Endothelial cell of umbilical vein (primary cell): ENCODE results near the gene TMEM108. TPM values are rescaled to one million over a fixed set of nuclear protein-coding genes. Genes with fewer than 3 reads are reported as not detected.

Experiments used
- BruUV-seq: library from RNA; stranded (reverse); fragments of 400-500 nt; replicated peaks from 2 replicates; lab custom pipeline; 2021; lab: Mats Ljungman, UMichigan
- CTCF ChIA-PET: fragments of 300-600, 350-600 bp; sonication (Branson Sonifier 250); formaldehyde crosslinking; loops from one replicate; lab custom pipeline; 2021; ENCODE audit warnings: antibody characterized with exemption, inconsistent platforms; lab: Charles Lee
- POLR2A ChIA-PET: fragments of 300-600, 350-600 bp; sonication (Branson Sonifier 250); formaldehyde crosslinking; loops from one replicate; lab custom pipeline; 2021; ENCODE audit warnings: antibody characterized with exemption, inconsistent platforms; lab: Charles Lee
- DNase-seq: peaks from one replicate; pipeline ENCODE4 v3.0.0-alpha.2; 2011; ENCODE audit warnings: low read depth, low spot score
- FAIRE-seq: peaks from 2 replicates; lab custom pipeline; 2011; peaks lifted over from hg19 to GRCh38; lab: Jason Lieb, UNC
- H2AFZ ChIP-seq: 2 replicates; pipeline ENCODE4 v1.6.0; 2012; ENCODE audit warnings: low read depth, low read length, control low read depth, inconsistent platforms
- H3K27ac ChIP-seq: 2 replicates; pipeline ENCODE4 v1.5.1; 2011; ENCODE audit warnings: low read depth, mild to moderate bottlenecking, control low read depth, low read length, moderate library complexity; ENCODE audit not compliant: insufficient read depth
- H3K27me3 ChIP-seq, 2 experiments: 2 replicates each; pipeline versions ENCODE4 v1.6.0 to v1.6.1; 2011; ENCODE audit warnings: low read length in 2 of 2, mixed read lengths in 1 of 2; ENCODE audit not compliant: control insufficient read depth in 2 of 2, insufficient read depth in 2 of 2
- H3K36me3 ChIP-seq, 2 experiments: 2 replicates in 1 of 2; 3 replicates in 1 of 2; pipeline ENCODE4 v1.5.1; 2011; ENCODE audit warnings: low read length in 2 of 2, mild to moderate bottlenecking in 1 of 2, moderate library complexity in 1 of 2; ENCODE audit not compliant: control insufficient read depth in 2 of 2, insufficient read depth in 2 of 2; ENCODE audit errors: extremely low read depth in 1 of 2
- H3K4me1 ChIP-seq: 3 replicates; pipeline ENCODE4 v1.5.1; 2011; ENCODE audit warnings: mild to moderate bottlenecking, low read length; ENCODE audit not compliant: control insufficient read depth, insufficient read depth; ENCODE audit errors: extremely low read depth
- H3K4me2 ChIP-seq: 2 replicates; pipeline ENCODE4 v1.6.1; 2011; ENCODE audit warnings: low read length, control low read depth, mixed read lengths; ENCODE audit not compliant: insufficient read depth
- H3K4me3 ChIP-seq, 3 experiments: fragments of 200-600 bp in 1 of 3; sonication (generic), shearing (Covaris generic) in 1 of 3; replicated peaks in 1 of 3; 2 replicates each; pipeline ENCODE4 v1.5.1; 2011 to 2016; ENCODE audit warnings: control low read depth in 3 of 3, low read length in 3 of 3, mild to moderate bottlenecking in 2 of 3, inconsistent platforms in 1 of 3, low read depth in 1 of 3, moderate library complexity in 1 of 3; ENCODE audit not compliant: insufficient read depth in 1 of 3
- H3K79me2 ChIP-seq: 2 replicates; pipeline ENCODE4 v1.6.0; 2012; ENCODE audit warnings: low read length, inconsistent platforms; ENCODE audit not compliant: control insufficient read depth, insufficient read depth
- H3K9ac ChIP-seq: replicated peaks from 2 replicates; pipeline ENCODE3; 2011; ENCODE audit warnings: low read length, control low read depth; ENCODE audit not compliant: insufficient read depth; ENCODE audit errors: extremely low read depth
- H3K9me1 ChIP-seq: replicated peaks from 3 replicates; pipeline ENCODE4 v1.6.0; 2011; ENCODE audit warnings: mild to moderate bottlenecking, low read length; ENCODE audit not compliant: control insufficient read depth, insufficient read depth; ENCODE audit errors: extremely low read depth
- H3K9me3 ChIP-seq: replicated peaks from 2 replicates; pipeline ENCODE4 v1.5.1; 2012; ENCODE audit warnings: low read length, inconsistent platforms; ENCODE audit not compliant: control insufficient read depth, insufficient read depth
- H4K20me1 ChIP-seq: replicated peaks from 2 replicates; pipeline ENCODE3; 2011; ENCODE audit warnings: mild to moderate bottlenecking, low read length; ENCODE audit not compliant: control insufficient read depth, insufficient read depth; ENCODE audit errors: extremely low read depth
- EZH2 ChIP-seq: IDR thresholded peaks from 2 replicates; pipeline ENCODE4 v1.6.1; 2012; ENCODE audit warnings: borderline replicate concordance, low read depth, mild to moderate bottlenecking, moderate library complexity, low read length, inconsistent platforms; ENCODE audit not compliant: severe bottlenecking
- FOS ChIP-seq: IDR thresholded peaks from 2 replicates; pipeline ENCODE4 v1.6.1; 2011; ENCODE audit warnings: mild to moderate bottlenecking, low read length, moderate library complexity, borderline replicate concordance; ENCODE audit not compliant: insufficient read depth
- GATA2 ChIP-seq: IDR thresholded peaks from 2 replicates; pipeline ENCODE4 v1.7.0; 2011; ENCODE audit warnings: low read depth, mild to moderate bottlenecking, moderate library complexity, mixed read lengths, low read length; ENCODE audit not compliant: insufficient read length, insufficient read depth
- JUN ChIP-seq: IDR thresholded peaks from 2 replicates; pipeline ENCODE4 v1.6.1; 2011; ENCODE audit warnings: borderline replicate concordance, low read depth; ENCODE audit not compliant: insufficient read length, insufficient read depth
- MAX ChIP-seq: IDR thresholded peaks from 2 replicates; pipeline ENCODE4 v1.6.1; 2011; ENCODE audit not compliant: insufficient read depth, insufficient read length
- MYC ChIP-seq: IDR thresholded peaks from one replicate; pipeline ENCODE4 v1.6.1; 2011; ENCODE audit warnings: mild to moderate bottlenecking, low read depth, low read length
- POLR2A ChIP-seq: IDR thresholded peaks from 2 replicates; pipeline ENCODE4 v1.6.1; 2012; ENCODE audit warnings: low read depth, mild to moderate bottlenecking, control low read depth, low read length
- POLR2AphosphoS5 ChIP-seq: IDR thresholded peaks from 2 replicates; pipeline ENCODE4 v1.6.1; 2012; ENCODE audit warnings: low read depth, mild to moderate bottlenecking, control low read depth, low read length, moderate library complexity; ENCODE audit not compliant: insufficient read depth
- dilution Hi-C: fragments of 300-500 bp; cut with MboI; formaldehyde crosslinking; loops from one replicate; pipeline ENCODE4 v1.15.0; 2019; ENCODE audit warnings: low sequenced_read_pairs; ENCODE audit not compliant: extremely low pct_ligation_motif_present
- intact Hi-C: fragments of 100-400 bp; cut with micrococcal nuclease; formaldehyde crosslinking; loops from one replicate; pipeline ENCODE4 v1.10.0; 2022
- polyA plus RNA-seq, 4 experiments: library from polyadenylated mRNA; depleted of rRNA in 3 of 4; stranded (reverse) in 3 of 4; unstranded in 1 of 4; fragments of >200 nt; gene quantifications; 2 replicates each; pipeline versions ENCODE4 v1.2.1 to v1.2.3, GENCODE V29; 2011 to 2012; ENCODE audit warnings: missing spikeins in 1 of 4
- total RNA-seq: library from RNA; stranded (reverse); gene quantifications from 2 replicates; pipeline ENCODE4 v1.2.3, GENCODE V29; 2021

The TMEM108 gene
- total and polyA plus RNA-seq, 2 donors (not counting 3 experiments of a cell fraction or from before 2014, with no cell fraction given): 0.40 to 1.1 TPM

- ChIA-PET CTCF (interaction anchor here (1.0 to 1.1 kb wide), 2 partner anchors 19 to 363 kb away, joined by 3 read pairs; no protein-coding TSS in a partner anchor), POLR2A (no interaction called here)
- H3K4me3 ChIP-seq: no peak overlapping the region
- H3K4me2 ChIP-seq: no peak overlapping the region
- no peaks in the 10 kb centered on the region for H3K36me3 ChIP-seq
- no peak overlapping the region for H2AFZ ChIP-seq
- intact Hi-C loops: no loop called here
- FAIRE-seq (no peak), DNase-seq (no peak)
- TF ChIP-seq FOS: no peak
- no peak for TF ChIP-seq MAX
- TF ChIP-seq JUN: no peak
- no peak for TF ChIP-seq GATA2
- TF ChIP-seq EZH2: no peak
- no peak for TF ChIP-seq MYC
- no peaks in the 10 kb centered on the region for H3K9me1 ChIP-seq
- no peak overlapping the region for H3K9ac ChIP-seq
- no peaks in the 10 kb centered on the region for H3K9me3 ChIP-seq
- BruUV-seq: no TSS peak
- H3K4me1 ChIP-seq: no peaks in the 10 kb centered on the region
- peaks cover 3 to 5% of the 10 kb centered on the region in 2 experiments for H3K27me3 ChIP-seq
- no peak overlapping the region for H3K27ac ChIP-seq
- dilution Hi-C loops: no loop called here
- H4K20me1 ChIP-seq: no peaks in the 10 kb centered on the region
- no peaks in the 10 kb centered on the region for H3K79me2 ChIP-seq
Measured at GRCh38 chr3:133404920-133405319, 366.7 kb downstream of the TMEM108 start.

GRCh38 chr3:133408366-133408765 lies 370.2 kb downstream of the TMEM108 start:
- Histone ChIP-seq H3K27ac (no peak overlapping the region), H3K9me3 (no peaks in the 10 kb centered on the region), H4K20me1 (no peaks in the 10 kb centered on the region), H3K4me2 (no peak overlapping the region), H3K36me3 (no peaks in the 10 kb centered on the region), H3K4me1 (no peaks in the 10 kb centered on the region), H3K27me3 (peaks cover 9 to 13% of the 10 kb centered on the region in 2 experiments), H2AFZ (no peak overlapping the region), H3K4me3 (no peak overlapping the region), H3K9me1 (no peaks in the 10 kb centered on the region), H3K79me2 (no peaks in the 10 kb centered on the region), H3K9ac (no peak overlapping the region)
- no peak for DNase-seq
- TF ChIP-seq MAX: no peak
- no peak for TF ChIP-seq MYC
- no peak for TF ChIP-seq FOS
- TF ChIP-seq POLR2AphosphoS5: no peak
- TF ChIP-seq EZH2: no peak
- no peak for TF ChIP-seq POLR2A
- dilution Hi-C loops: no loop called here
- intact Hi-C loops: no loop called here
- FAIRE-seq: no peak
- no TSS peak for BruUV-seq
- CTCF ChIA-PET: interaction anchor here (0.7 to 1.5 kb wide), 4 partner anchors 14 to 677 kb away, joined by 3 to 5 read pairs (median 4); no protein-coding TSS in a partner anchor
- POLR2A ChIA-PET: no interaction called here
